ENCODE measurements around the gene VENTX. TPM values are rescaled to one million over a fixed set of nuclear protein-coding genes. Genes with fewer than 3 reads are reported as not detected.

VENTX gene
- total and polyA plus RNA-seq, 8 donors: 0.15 to 3.2 (median 0.51) TPM; not detected in 2

GRCh38 chr10:133204226-133205015, 33.2 kb upstream of the VENTX start:
- H3K27ac ChIP-seq: no peak overlapping the region
- H3K4me1 ChIP-seq: no peaks in the 10 kb centered on the region
- intact Hi-C loops (cut with DNase I; ENCODE audit: low total_unique reads): no loop called here
- DNase-seq: no peak
- H3K4me3 ChIP-seq: no peak overlapping the region
- WGBS, 5 donors: 89 to 93% (median 91%) methylated on average over 30 to 38 of the region's 38 CpGs
- H3K27me3 ChIP-seq: peaks cover 0 to 29% (median 8%) of the 10 kb centered on the region in 3 donors
- H3K36me3 ChIP-seq: no peaks in the 10 kb centered on the region
- no peak for TF ChIP-seq CTCF (IDR thresholded peaks at IDR 0.05)
- TF ChIP-seq EP300 (IDR thresholded peaks at IDR 0.05): no peak
- no peak for TF ChIP-seq POLR2A (IDR thresholded peaks at IDR 0.05)
- TF ChIP-seq POLR2AphosphoS5 (IDR thresholded peaks at IDR 0.05): no peak
- H3K9me3 ChIP-seq: no peaks in the 10 kb centered on the region

GRCh38 chr10:133205146-133205545, 32.5 kb upstream of the VENTX start:
- Histone ChIP-seq H3K27me3 (peaks cover 0 to 22% (median 3%) of the 10 kb centered on the region in 3 donors), H3K4me1 (no peaks in the 10 kb centered on the region), H3K36me3 (no peaks in the 10 kb centered on the region), H3K4me3 (no peak overlapping the region), H3K27ac (no peak overlapping the region), H3K9me3 (no peaks in the 10 kb centered on the region)
- 86 to 89% (median 87%) methylated on average over 7 to 23 of the region's 23 CpGs for WGBS, 5 donors
- DNase-seq: no peak
- TF ChIP-seq EP300 (IDR thresholded peaks at IDR 0.05): no peak
- TF ChIP-seq POLR2A (IDR thresholded peaks at IDR 0.05): no peak
- TF ChIP-seq CTCF (IDR thresholded peaks at IDR 0.05): no peak
- no peak for TF ChIP-seq POLR2AphosphoS5 (IDR thresholded peaks at IDR 0.05)
- intact Hi-C loops (cut with DNase I; ENCODE audit: low total_unique reads): no loop called here

- TF ChIP-seq POLR2AphosphoS5 (IDR thresholded peaks at IDR 0.05) (no peak), EP300 (IDR thresholded peaks at IDR 0.05) (no peak), CTCF (IDR thresholded peaks at IDR 0.05) (no peak), POLR2A (IDR thresholded peaks at IDR 0.05) (no peak)
- peaks cover 0 to 22% (median 0%) of the 10 kb centered on the region in 3 donors for H3K27me3 ChIP-seq
- 82 to 84% (median 83%) methylated on average over 10 to 17 of the region's 17 CpGs for WGBS, 5 donors
Observed at GRCh38 chr10:133206356-133207040, 31.2 kb upstream of the VENTX start.

GRCh38 chr10:133207041-133207600, 30.5 kb upstream of the VENTX start:
- H3K27ac ChIP-seq: no peak overlapping the region
- H3K36me3 ChIP-seq: no peaks in the 10 kb centered on the region
- intact Hi-C loops (cut with DNase I; ENCODE audit: low total_unique reads): no loop called here
- H3K4me3 ChIP-seq: no peak overlapping the region
- H3K4me1 ChIP-seq: no peaks in the 10 kb centered on the region
- H3K9me3 ChIP-seq: no peaks in the 10 kb centered on the region
- no peak for TF ChIP-seq POLR2A (IDR thresholded peaks at IDR 0.05)
- TF ChIP-seq EP300 (IDR thresholded peaks at IDR 0.05): no peak
- TF ChIP-seq POLR2AphosphoS5 (IDR thresholded peaks at IDR 0.05): no peak
- no peak for TF ChIP-seq CTCF (IDR thresholded peaks at IDR 0.05)
- DNase-seq: no peak
- WGBS, 5 donors: 88 to 93% (median 91%) methylated on average over 34 to 36 of the region's 36 CpGs
- H3K27me3 ChIP-seq: peaks cover 0 to 24% (median 0%) of the 10 kb centered on the region in 3 donors

More at GRCh38 chr10:133206356-133207040, 31.2 kb upstream of the VENTX start:
- H3K4me1 ChIP-seq: no peaks in the 10 kb centered on the region
- H3K27ac ChIP-seq: no peak overlapping the region
- intact Hi-C loops (cut with DNase I; ENCODE audit: low total_unique reads): no loop called here
- H3K9me3 ChIP-seq: no peaks in the 10 kb centered on the region
- no peaks in the 10 kb centered on the region for H3K36me3 ChIP-seq
- no peak for DNase-seq
- H3K4me3 ChIP-seq: no peak overlapping the region
